ENCODE data around the gene TRAPPC6A. TPM values are rescaled to one million over a fixed set of nuclear protein-coding genes. Genes with fewer than 3 reads are reported as not detected.

The TRAPPC6A gene
- total and polyA plus RNA-seq, 2 experiments from 2014 or later, result 29.4 to 74.7 TPM

DNA sequence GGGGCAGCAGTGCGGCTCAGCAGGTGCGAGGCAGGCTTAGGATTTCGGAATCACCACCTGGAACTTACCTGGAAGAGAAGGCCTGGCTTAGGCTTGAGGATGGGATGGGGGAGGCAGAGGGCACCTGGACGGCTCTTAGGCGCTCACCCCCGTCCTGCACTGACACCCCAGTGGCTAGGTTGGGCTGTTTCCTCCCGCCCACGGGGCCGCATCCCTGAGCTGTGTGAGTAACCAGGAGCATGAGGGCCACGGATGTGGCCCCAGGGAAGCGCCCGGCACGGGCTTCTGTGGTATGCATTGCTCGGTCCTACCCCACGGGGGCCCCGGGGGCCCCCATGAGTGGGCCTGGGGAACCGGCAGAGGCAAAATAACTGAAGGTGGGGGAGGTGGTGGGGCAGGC, 14.9 kb downstream of the TRAPPC6A start (continued):
- TF ChIP-seq, protein P1, sequence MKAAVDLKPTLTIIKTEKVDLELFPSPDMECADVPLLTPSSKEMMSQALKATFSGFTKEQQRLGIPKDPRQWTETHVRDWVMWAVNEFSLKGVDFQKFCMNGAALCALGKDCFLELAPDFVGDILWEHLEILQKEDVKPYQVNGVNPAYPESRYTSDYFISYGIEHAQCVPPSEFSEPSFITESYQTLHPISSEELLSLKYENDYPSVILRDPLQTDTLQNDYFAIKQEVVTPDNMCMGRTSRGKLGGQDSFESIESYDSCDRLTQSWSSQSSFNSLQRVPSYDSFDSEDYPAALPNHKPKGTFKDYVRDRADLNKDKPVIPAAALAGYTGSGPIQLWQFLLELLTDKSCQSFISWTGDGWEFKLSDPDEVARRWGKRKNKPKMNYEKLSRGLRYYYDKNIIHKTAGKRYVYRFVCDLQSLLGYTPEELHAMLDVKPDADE (IDR thresholded peaks at IDR 0.05), result no peak
- TF ChIP-seq EZH2phosphoT487 (IDR thresholded peaks at IDR 0.05; ENCODE audit: unreplicated experiment) (no peak), EZH2 (IDR thresholded peaks at IDR 0.05; ENCODE audit: low read depth, unreplicated experiment) (no peak), STAT1 (IDR thresholded peaks at IDR 0.05; ENCODE audit: unreplicated experiment) (no peak)

DNA sequence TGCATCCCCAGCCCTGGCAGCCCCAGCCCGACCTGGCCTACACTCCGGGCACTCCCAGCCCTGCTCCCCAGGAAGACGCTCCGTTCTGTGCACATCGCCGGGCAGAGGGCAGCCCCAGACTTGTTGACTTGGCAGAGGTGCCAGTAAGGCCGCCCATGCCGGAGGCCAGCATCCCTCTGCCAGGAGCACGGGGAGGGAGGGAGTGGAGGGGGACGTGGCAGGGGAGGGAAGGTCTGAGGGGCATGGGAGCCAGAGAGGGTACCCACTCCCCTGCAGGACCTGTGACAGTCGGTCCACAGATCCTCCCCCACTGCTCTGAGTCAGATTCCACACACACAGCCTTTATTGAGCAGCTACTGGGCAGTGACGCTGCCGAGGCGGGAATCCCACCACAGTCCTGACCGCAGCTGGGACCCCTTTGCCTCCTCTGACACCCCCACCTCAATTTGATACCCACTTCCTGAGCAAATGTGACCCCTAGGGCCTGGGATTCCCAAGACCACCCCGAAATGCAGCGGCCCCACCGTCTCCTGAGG, 15.4 kb downstream of the TRAPPC6A start:
- Histone ChIP-seq H3F3A (replicated peaks; ENCODE audit: low read depth) (no peaks in the 10 kb centered on the region; the same call in 1 of the 2 replicates), H2AFZ (no peak overlapping the region), H3K27me3 (ENCODE audit: insufficient read depth) (no peaks in the 10 kb centered on the region), H3K27ac (ENCODE audit: low read depth) (no peak overlapping the region), H3K4me3 (no peak overlapping the region), H3K36me3 (ENCODE audit: insufficient read depth) (no peaks in the 10 kb centered on the region), H3K9me2 (ENCODE audit: insufficient read depth) (no peaks in the 10 kb centered on the region), H3K4me1 (ENCODE audit: insufficient read depth) (0 out of 2 replicates have a peak, but pooled peaks cover 4% of the 10 kb centered on the region), H3K79me2 (replicated peaks; ENCODE audit: insufficient read depth) (no peaks in the 10 kb centered on the region), H3K4me2 (no peak overlapping the region), H4K20me1 (replicated peaks; ENCODE audit: insufficient read depth) (no peaks in the 10 kb centered on the region; the same call in 1 of the 2 replicates)
- Mint-ChIP-seq H3K27me3 (ENCODE audit: insufficient read depth, low read depth, poor library complexity) (peaks cover 19% of the 10 kb centered on the region), H3K4me1 (peaks cover 20% of the 10 kb centered on the region), H3K36me3 (ENCODE audit: low read depth) (no peaks in the 10 kb centered on the region), H3K4me3 (no peak overlapping the region), H3K27ac (no peak overlapping the region), H3K9me3 (no peaks in the 10 kb centered on the region; the same call in 2 of the 3 replicates)
- ATAC-seq (no peak), DNase-seq (ENCODE audit: low spot score) (no peak)
- TF ChIP-seq EZH2 (IDR thresholded peaks at IDR 0.05; ENCODE audit: low read depth, unreplicated experiment), result no peak
- TF ChIP-seq NANOG (IDR thresholded peaks at IDR 0.05; ENCODE audit: borderline replicate concordance), result no peak
- TF ChIP-seq, protein P2, sequence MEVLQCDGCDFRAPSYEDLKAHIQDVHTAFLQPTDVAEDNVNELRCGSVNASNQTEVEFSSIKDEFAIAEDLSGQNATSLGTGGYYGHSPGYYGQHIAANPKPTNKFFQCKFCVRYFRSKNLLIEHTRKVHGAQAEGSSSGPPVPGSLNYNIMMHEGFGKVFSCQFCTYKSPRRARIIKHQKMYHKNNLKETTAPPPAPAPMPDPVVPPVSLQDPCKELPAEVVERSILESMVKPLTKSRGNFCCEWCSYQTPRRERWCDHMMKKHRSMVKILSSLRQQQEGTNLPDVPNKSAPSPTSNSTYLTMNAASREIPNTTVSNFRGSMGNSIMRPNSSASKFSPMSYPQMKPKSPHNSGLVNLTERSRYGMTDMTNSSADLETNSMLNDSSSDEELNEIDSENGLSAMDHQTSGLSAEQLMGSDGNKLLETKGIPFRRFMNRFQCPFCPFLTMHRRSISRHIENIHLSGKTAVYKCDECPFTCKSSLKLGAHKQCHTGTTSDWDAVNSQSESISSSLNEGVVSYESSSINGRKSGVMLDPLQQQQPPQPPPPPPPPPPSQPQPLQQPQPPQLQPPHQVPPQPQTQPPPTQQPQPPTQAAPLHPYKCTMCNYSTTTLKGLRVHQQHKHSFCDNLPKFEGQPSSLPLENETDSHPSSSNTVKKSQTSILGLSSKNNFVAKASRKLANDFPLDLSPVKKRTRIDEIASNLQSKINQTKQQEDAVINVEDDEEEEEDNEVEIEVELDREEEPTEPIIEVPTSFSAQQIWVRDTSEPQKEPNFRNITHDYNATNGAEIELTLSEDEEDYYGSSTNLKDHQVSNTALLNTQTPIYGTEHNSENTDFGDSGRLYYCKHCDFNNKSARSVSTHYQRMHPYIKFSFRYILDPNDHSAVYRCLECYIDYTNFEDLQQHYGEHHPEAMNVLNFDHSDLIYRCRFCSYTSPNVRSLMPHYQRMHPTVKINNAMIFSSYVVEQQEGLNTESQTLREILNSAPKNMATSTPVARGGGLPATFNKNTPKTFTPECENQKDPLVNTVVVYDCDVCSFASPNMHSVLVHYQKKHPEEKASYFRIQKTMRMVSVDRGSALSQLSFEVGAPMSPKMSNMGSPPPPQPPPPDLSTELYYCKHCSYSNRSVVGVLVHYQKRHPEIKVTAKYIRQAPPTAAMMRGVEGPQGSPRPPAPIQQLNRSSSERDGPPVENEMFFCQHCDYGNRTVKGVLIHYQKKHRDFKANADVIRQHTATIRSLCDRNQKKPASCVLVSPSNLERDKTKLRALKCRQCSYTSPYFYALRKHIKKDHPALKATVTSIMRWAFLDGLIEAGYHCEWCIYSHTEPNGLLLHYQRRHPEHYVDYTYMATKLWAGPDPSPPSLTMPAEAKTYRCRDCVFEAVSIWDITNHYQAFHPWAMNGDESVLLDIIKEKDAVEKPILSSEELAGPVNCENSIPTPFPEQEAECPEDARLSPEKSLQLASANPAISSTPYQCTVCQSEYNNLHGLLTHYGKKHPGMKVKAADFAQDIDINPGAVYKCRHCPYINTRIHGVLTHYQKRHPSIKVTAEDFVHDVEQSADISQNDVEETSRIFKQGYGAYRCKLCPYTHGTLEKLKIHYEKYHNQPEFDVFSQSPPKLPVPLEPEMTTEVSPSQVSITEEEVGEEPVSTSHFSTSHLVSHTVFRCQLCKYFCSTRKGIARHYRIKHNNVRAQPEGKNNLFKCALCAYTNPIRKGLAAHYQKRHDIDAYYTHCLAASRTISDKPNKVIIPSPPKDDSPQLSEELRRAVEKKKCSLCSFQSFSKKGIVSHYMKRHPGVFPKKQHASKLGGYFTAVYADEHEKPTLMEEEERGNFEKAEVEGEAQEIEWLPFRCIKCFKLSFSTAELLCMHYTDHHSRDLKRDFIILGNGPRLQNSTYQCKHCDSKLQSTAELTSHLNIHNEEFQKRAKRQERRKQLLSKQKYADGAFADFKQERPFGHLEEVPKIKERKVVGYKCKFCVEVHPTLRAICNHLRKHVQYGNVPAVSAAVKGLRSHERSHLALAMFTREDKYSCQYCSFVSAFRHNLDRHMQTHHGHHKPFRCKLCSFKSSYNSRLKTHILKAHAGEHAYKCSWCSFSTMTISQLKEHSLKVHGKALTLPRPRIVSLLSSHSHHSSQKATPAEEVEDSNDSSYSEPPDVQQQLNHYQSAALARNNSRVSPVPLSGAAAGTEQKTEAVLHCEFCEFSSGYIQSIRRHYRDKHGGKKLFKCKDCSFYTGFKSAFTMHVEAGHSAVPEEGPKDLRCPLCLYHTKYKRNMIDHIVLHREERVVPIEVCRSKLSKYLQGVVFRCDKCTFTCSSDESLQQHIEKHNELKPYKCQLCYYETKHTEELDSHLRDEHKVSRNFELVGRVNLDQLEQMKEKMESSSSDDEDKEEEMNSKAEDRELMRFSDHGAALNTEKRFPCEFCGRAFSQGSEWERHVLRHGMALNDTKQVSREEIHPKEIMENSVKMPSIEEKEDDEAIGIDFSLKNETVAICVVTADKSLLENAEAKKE (CRISPR knock-in tag; IDR thresholded peaks at IDR 0.05), result no peak
- TF ChIP-seq JUNB (IDR thresholded peaks at IDR 0.05; ENCODE audit: unreplicated experiment), result no peak
- TF ChIP-seq, protein P1 (IDR thresholded peaks at IDR 0.05), result no peak
- TF ChIP-seq, protein P3, sequence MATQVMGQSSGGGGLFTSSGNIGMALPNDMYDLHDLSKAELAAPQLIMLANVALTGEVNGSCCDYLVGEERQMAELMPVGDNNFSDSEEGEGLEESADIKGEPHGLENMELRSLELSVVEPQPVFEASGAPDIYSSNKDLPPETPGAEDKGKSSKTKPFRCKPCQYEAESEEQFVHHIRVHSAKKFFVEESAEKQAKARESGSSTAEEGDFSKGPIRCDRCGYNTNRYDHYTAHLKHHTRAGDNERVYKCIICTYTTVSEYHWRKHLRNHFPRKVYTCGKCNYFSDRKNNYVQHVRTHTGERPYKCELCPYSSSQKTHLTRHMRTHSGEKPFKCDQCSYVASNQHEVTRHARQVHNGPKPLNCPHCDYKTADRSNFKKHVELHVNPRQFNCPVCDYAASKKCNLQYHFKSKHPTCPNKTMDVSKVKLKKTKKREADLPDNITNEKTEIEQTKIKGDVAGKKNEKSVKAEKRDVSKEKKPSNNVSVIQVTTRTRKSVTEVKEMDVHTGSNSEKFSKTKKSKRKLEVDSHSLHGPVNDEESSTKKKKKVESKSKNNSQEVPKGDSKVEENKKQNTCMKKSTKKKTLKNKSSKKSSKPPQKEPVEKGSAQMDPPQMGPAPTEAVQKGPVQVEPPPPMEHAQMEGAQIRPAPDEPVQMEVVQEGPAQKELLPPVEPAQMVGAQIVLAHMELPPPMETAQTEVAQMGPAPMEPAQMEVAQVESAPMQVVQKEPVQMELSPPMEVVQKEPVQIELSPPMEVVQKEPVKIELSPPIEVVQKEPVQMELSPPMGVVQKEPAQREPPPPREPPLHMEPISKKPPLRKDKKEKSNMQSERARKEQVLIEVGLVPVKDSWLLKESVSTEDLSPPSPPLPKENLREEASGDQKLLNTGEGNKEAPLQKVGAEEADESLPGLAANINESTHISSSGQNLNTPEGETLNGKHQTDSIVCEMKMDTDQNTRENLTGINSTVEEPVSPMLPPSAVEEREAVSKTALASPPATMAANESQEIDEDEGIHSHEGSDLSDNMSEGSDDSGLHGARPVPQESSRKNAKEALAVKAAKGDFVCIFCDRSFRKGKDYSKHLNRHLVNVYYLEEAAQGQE (IDR thresholded peaks at IDR 0.05; ENCODE audit: unreplicated experiment), result no peak
- no peak for TF ChIP-seq ZNF114 (CRISPR knock-in tag; IDR thresholded peaks at IDR 0.05)
- no peak for TF ChIP-seq STAT1 (IDR thresholded peaks at IDR 0.05; ENCODE audit: unreplicated experiment)
- no peak for TF ChIP-seq ZNF331 (CRISPR knock-in tag; IDR thresholded peaks at IDR 0.05; ENCODE audit: low read depth)
- TF ChIP-seq EZH2phosphoT487 (IDR thresholded peaks at IDR 0.05; ENCODE audit: unreplicated experiment), result no peak
